HepG2 (cell line): ENCODE measurements around the gene NDRG3. TPM values are rescaled to one million over a fixed set of nuclear protein-coding genes. Genes with fewer than 3 reads are reported as not detected.

Experiments used
- DDIT3 ChIP-seq: sonication (generic); formaldehyde crosslinking; IDR thresholded peaks from 2 replicates; pipeline ENCODE4 v1.4.0; 2020; ENCODE audit warnings: mild to moderate bottlenecking, missing genetic modification reagents
- EEA1 ChIP-seq: sonication (generic); formaldehyde crosslinking; IDR thresholded peaks from 2 replicates; pipeline ENCODE4 v1.5.1; 2020; ENCODE audit warnings: mild to moderate bottlenecking, missing genetic modification reagents, borderline replicate concordance
- MAFG ChIP-seq: sonication (generic); formaldehyde crosslinking; IDR thresholded peaks from 2 replicates; pipeline ENCODE4 v1.5.1; 2020; ENCODE audit warnings: mild to moderate bottlenecking, missing genetic modification reagents
- MXD3 ChIP-seq: IDR thresholded peaks from 2 replicates; pipeline ENCODE4 v1.6.1; 2016; ENCODE audit warnings: mild to moderate bottlenecking, missing biosample characterization, missing genetic modification reagents
- PLRG1 ChIP-seq: fragments of 450-650 bp; conservative IDR thresholded peaks from 2 replicates; pipeline ENCODE4 v1.6.1; 2016
- SMAD3 ChIP-seq: sonication (generic); formaldehyde crosslinking; IDR thresholded peaks from 2 replicates; pipeline ENCODE4 v1.4.0; 2020; ENCODE audit warnings: missing genetic modification reagents
- SOX13 ChIP-seq, 3 experiments: fragments of 450-650 bp in 1 of 3; sonication (generic) in 1 of 3; formaldehyde crosslinking in 1 of 3; IDR thresholded peaks in 2 of 3; conservative IDR thresholded peaks in 1 of 3; 2 replicates each; pipeline versions ENCODE4 v1.5.0 to v1.6.1; 2016 to 2020; ENCODE audit warnings: antibody characterized with exemption in 1 of 3, mild to moderate bottlenecking in 1 of 3, missing compliant biosample characterization in 1 of 3, missing genetic modification reagents in 1 of 3, moderate library complexity in 1 of 3
- SRSF1 ChIP-seq: fragments of 200-400 bp; formaldehyde crosslinking; optimal IDR thresholded peaks from 2 replicates; pipeline ENCODE3; 2017; ENCODE audit warnings: mild to moderate bottlenecking, low read depth, low read length, moderate library complexity
- TEF ChIP-seq: sonication (generic); formaldehyde crosslinking; IDR thresholded peaks from 2 replicates; pipeline ENCODE4 v1.5.0; 2020; ENCODE audit warnings: missing genetic modification reagents
- THAP8 ChIP-seq: sonication (generic); formaldehyde crosslinking; IDR thresholded peaks from 2 replicates; pipeline ENCODE4 v1.5.1; 2020; ENCODE audit warnings: missing genetic modification reagents, mild to moderate bottlenecking, borderline replicate concordance
- TRIM24 ChIP-seq: sonication (generic); formaldehyde crosslinking; IDR thresholded peaks from 2 replicates; pipeline ENCODE4 v1.8.0; 2022; ENCODE audit warnings: mild to moderate bottlenecking, missing genetic modification reagents
- U2AF2 ChIP-seq: fragments of 200-400 bp; formaldehyde crosslinking; IDR thresholded peaks from 2 replicates; pipeline ENCODE4 v1.6.1; 2017; ENCODE audit warnings: low read depth, mild to moderate bottlenecking, low read length
- ZFP1 ChIP-seq: IDR thresholded peaks from 2 replicates; pipeline ENCODE4 v1.6.1; 2016
- ZHX1 ChIP-seq: sonication (generic); formaldehyde crosslinking; IDR thresholded peaks from 2 replicates; pipeline ENCODE4 v1.8.1; 2022; ENCODE audit warnings: low read depth, mild to moderate bottlenecking, missing genetic modification reagents
- ZNF33A ChIP-seq: sonication (generic); formaldehyde crosslinking; IDR thresholded peaks from 2 replicates; pipeline ENCODE4 v1.5.1; 2020; ENCODE audit warnings: missing genetic modification reagents, mild to moderate bottlenecking, moderate library complexity, borderline replicate concordance
- ZNF367 ChIP-seq: sonication (generic); formaldehyde crosslinking; IDR thresholded peaks from 2 replicates; pipeline ENCODE4 v1.4.0; 2020; ENCODE audit warnings: missing genetic modification reagents, borderline replicate concordance
- ZNF543 ChIP-seq: sonication (generic); formaldehyde crosslinking; IDR thresholded peaks from 2 replicates; pipeline ENCODE4 v1.4.0; 2020; ENCODE audit warnings: mild to moderate bottlenecking, missing genetic modification reagents
- ZNF572 ChIP-seq: sonication (generic); formaldehyde crosslinking; IDR thresholded peaks from 2 replicates; pipeline ENCODE4 v1.5.1; 2020; ENCODE audit warnings: mild to moderate bottlenecking, missing genetic modification reagents
- ZNF720 ChIP-seq: sonication (generic); formaldehyde crosslinking; IDR thresholded peaks from 2 replicates; pipeline ENCODE4 v1.4.0; 2020; ENCODE audit warnings: missing genetic modification reagents
- ZNF747 ChIP-seq: sonication (generic); formaldehyde crosslinking; IDR thresholded peaks from 2 replicates; pipeline ENCODE4 v1.8.1; 2023; ENCODE audit warnings: missing genetic modification reagents, mild to moderate bottlenecking, borderline replicate concordance
- ZNF775 ChIP-seq: sonication (generic); formaldehyde crosslinking; IDR thresholded peaks from 2 replicates; pipeline ENCODE4 v1.4.0; 2020; ENCODE audit warnings: missing genetic modification reagents, mild to moderate bottlenecking, moderate library complexity, borderline replicate concordance
- ZNF782 ChIP-seq: sonication (generic); formaldehyde crosslinking; IDR thresholded peaks from 2 replicates; pipeline ENCODE4 v1.4.0; 2020; ENCODE audit warnings: missing genetic modification reagents, mild to moderate bottlenecking, borderline replicate concordance
- ZNF839 ChIP-seq: sonication (generic); formaldehyde crosslinking; IDR thresholded peaks from 2 replicates; pipeline ENCODE4 v1.4.0; 2020; ENCODE audit warnings: missing genetic modification reagents, mild to moderate bottlenecking, borderline replicate concordance
- ZZZ3 ChIP-seq: sonication (generic); formaldehyde crosslinking; IDR thresholded peaks from 2 replicates; pipeline ENCODE4 v1.4.0; 2020; ENCODE audit warnings: missing genetic modification reagents, mild to moderate bottlenecking, borderline replicate concordance
- polyA plus RNA-seq, 8 experiments: library from polyadenylated mRNA; depleted of rRNA in 3 of 8; stranded (reverse) in 7 of 8; unstranded in 1 of 8; fragments of >200 nt; fragmentation: Illumina TruSeq in 4 of 8; extraction: Trizol in 4 of 8; gene quantifications; 2 replicates each; pipeline versions ENCODE4 v1.2.1 to v1.2.3, GENCODE V29; 2011 to 2016; ENCODE audit warnings: low read depth in 4 of 8, missing spikeins in 1 of 8, mixed read lengths in 1 of 8; ENCODE audit not compliant: insufficient read depth in 1 of 8
- total RNA-seq, 5 experiments: library from RNA; depleted of rRNA; stranded (reverse); fragments of >200 nt; fragmentation: Illumina TruSeq; extraction: Trizol; gene quantifications; 2 replicates each; pipeline ENCODE4 v1.2.3, GENCODE V29; 2016; ENCODE audit warnings: low read depth in 1 of 5

The NDRG3 gene
- total and polyA plus RNA-seq, 2 of the 13 experiments (the other 11 are each of a cell fraction or from before 2014, with no cell fraction given): 36.0 to 40.5 TPM

- TF ChIP-seq ZNF367 (CRISPR knock-in tag) (peak; percentile 93), ZNF747 (CRISPR knock-in tag) (0 out of 2 replicates have a peak, but pooled peaks have one; percentile 69), ZFP1 (CRISPR knock-in tag) (no peak), ZNF720 (0 out of 2 replicates have a peak, but pooled peaks have one; percentile 37), ZNF782 (CRISPR knock-in tag) (peak; percentile 10; the same call in 1 of the 2 replicates), SOX13 (IDR thresholded peaks at IDR 0.05) (no peak), SOX13 (CRISPR knock-in tag; conservative IDR thresholded peaks at IDR 0.05 in 1 of 2, IDR thresholded peaks at IDR 0.05 in 1 of 2) (peak in 1 of 2 experiments; percentile 93; a peak in 1 of 4 replicates), TEF (CRISPR knock-in tag) (0 out of 2 replicates have a peak, but pooled peaks have one; percentile 38), DDIT3 (no peak), U2AF2 (0 out of 2 replicates have a peak, but pooled peaks have one; percentile 38), TRIM24 (CRISPR knock-in tag) (peak; percentile 65; the same call in 1 of the 2 replicates), SRSF1 (peak; percentile 9), ZNF572 (CRISPR knock-in tag) (0 out of 2 replicates have a peak, but pooled peaks have one; percentile 44), MAFG (CRISPR knock-in tag) (no peak), SMAD3 (no peak), THAP8 (CRISPR knock-in tag) (0 out of 2 replicates have a peak, but pooled peaks have one; percentile 61), ZHX1 (CRISPR knock-in tag) (no peak), ZNF839 (CRISPR knock-in tag) (0 out of 2 replicates have a peak, but pooled peaks have one; percentile 5), PLRG1 (no peak), EEA1 (CRISPR knock-in tag) (0 out of 2 replicates have a peak, but pooled peaks have one; percentile 18), ZNF543 (CRISPR knock-in tag) (peak; percentile 80; the same call in 1 of the 2 replicates), ZNF775 (CRISPR knock-in tag) (0 out of 2 replicates have a peak, but pooled peaks have one; percentile 23), MXD3 (0 out of 2 replicates have a peak, but pooled peaks have one; percentile 5), ZNF33A (CRISPR knock-in tag) (peak; percentile 96; the same call in 1 of the 2 replicates), ZZZ3 (no peak)
These were observed 140.9 kb downstream of the NDRG3 start (continued) for GRCh38 chr20:36604952-36605398.
